NCI-H2029 (cell line): ENCODE data around the gene TSPAN4.

Experiments used
- DNase-seq: peaks from one replicate; lab custom pipeline; 2025; lab: John Stamatoyannopoulos, UW

The TSPAN4 gene

GRCh38 chr11:889257-889656 is 46.6 kb downstream of the TSPAN4 start:
- no peak for DNase-seq

GRCh38 chr11:889687-890475 is 47.2 kb downstream of the TSPAN4 start:
- DNase-seq = no peak

GRCh38 chr11:890794-891540 is 48.3 kb downstream of the TSPAN4 start:
- no peak for DNase-seq

- DNase-seq = no peak
These were observed 50.5 kb downstream of the TSPAN4 start for GRCh38 chr11:893008-893654.

- DNase-seq = no peak
These were observed 52.0 kb downstream of the TSPAN4 start for GRCh38 chr11:894575-895201.

- no peak for DNase-seq
These were observed 52.9 kb downstream of the TSPAN4 start for GRCh38 chr11:895331-896110.

GRCh38 chr11:897253-898142 is 54.8 kb downstream of the TSPAN4 start:
- no peak for DNase-seq

GRCh38 chr11:898143-898511 is 55.5 kb downstream of the TSPAN4 start:
- DNase-seq = no peak

GRCh38 chr11:898540-899190 is 56.0 kb downstream of the TSPAN4 start:
- no peak for DNase-seq

- DNase-seq = no peak
These were observed 57.1 kb downstream of the TSPAN4 start for GRCh38 chr11:899724-900123.

- no peak for DNase-seq
These were observed 57.9 kb downstream of the TSPAN4 start for GRCh38 chr11:900545-900944.

- no peak for DNase-seq
These were observed 58.9 kb downstream of the TSPAN4 start for GRCh38 chr11:901452-902061.

GRCh38 chr11:904380-904779 is 61.7 kb downstream of the TSPAN4 start:
- no peak for DNase-seq

GRCh38 chr11:905952-906351 is 63.3 kb downstream of the TSPAN4 start:
- DNase-seq = no peak

- no peak for DNase-seq
These were observed 65.0 kb downstream of the TSPAN4 start for GRCh38 chr11:907668-908067.

- DNase-seq = no peak
These were observed 65.6 kb downstream of the TSPAN4 start for GRCh38 chr11:908273-908672.

GRCh38 chr11:909406-909805 is 66.8 kb downstream of the TSPAN4 start:
- no peak for DNase-seq

GRCh38 chr11:910044-910588 is 67.5 kb downstream of the TSPAN4 start:
- no peak for DNase-seq

- DNase-seq = peak; percentile 78
These were observed 68.0 kb downstream of the TSPAN4 start, which contains the start of gene CHID1 for GRCh38 chr11:910589-911030. Gene CHID1 (minus strand): TSS chr11:910810. CDS start chr11:904816, 5,994 bp downstream.
